SK-N-SH (cell line): ENCODE data around the gene RNF150. TPM values are rescaled to one million over a fixed set of nuclear protein-coding genes. Genes with fewer than 3 reads are reported as not detected.

Source experiments
- CTCF ChIA-PET: fragments of 300-600, 350-600 bp; formaldehyde crosslinking; extraction: SDS; loops from one replicate; lab custom pipeline; 2021; lab: Yijun Ruan, JAX
- POLR2A ChIA-PET: fragments of 350-600 bp; sonication (Branson Sonifier 250); formaldehyde crosslinking; extraction: SDS; loops from one replicate; lab custom pipeline; 2020; ENCODE audit warnings: antibody characterized with exemption, inconsistent platforms; lab: Yijun Ruan, JAX
- DNase-seq: peaks from one replicate; pipeline ENCODE4 v3.0.0; 2012
- H2AFZ ChIP-seq: fragments of 200-600 bp; sonication (generic); 2 replicates; pipeline ENCODE4 v1.8.1; 2016; ENCODE audit warnings: antibody characterized with exemption, mild to moderate bottlenecking, low read depth
- H3F3A ChIP-seq: fragments of 200-600 bp; sonication (generic); replicated peaks from 2 replicates; pipeline ENCODE3; 2016; ENCODE audit warnings: antibody characterized with exemption, mild to moderate bottlenecking; ENCODE audit not compliant: insufficient read depth
- H3K27ac ChIP-seq, 2 experiments: fragments of 200-500 bp in 1 of 2; fragments of 200-600 bp in 1 of 2; sonication (Bioruptor generic) in 1 of 2; sonication (generic), shearing (Covaris generic) in 1 of 2; 2 replicates each; pipeline versions ENCODE4 v1.5.1 to v1.6.1; 2014 to 2016; ENCODE audit warnings: low read depth in 2 of 2, inconsistent platforms in 1 of 2, low read length in 1 of 2, mild to moderate bottlenecking in 1 of 2, mixed read lengths in 1 of 2
- H3K27me3 ChIP-seq: fragments of 200-600 bp; sonication (generic), shearing (Covaris generic); 2 replicates; pipeline ENCODE4 v1.6.1; 2016; ENCODE audit warnings: mixed run types; ENCODE audit not compliant: insufficient read depth
- H3K36me3 ChIP-seq, 2 experiments: fragments of 200-500 bp in 1 of 2; fragments of 200-600 bp in 1 of 2; sonication (Bioruptor generic) in 1 of 2; sonication (generic) in 1 of 2; replicated peaks in 1 of 2; 2 replicates each; pipeline versions ENCODE3 to v1.5.1; 2014 to 2016; ENCODE audit warnings: low read length in 1 of 2, mild to moderate bottlenecking in 1 of 2; ENCODE audit not compliant: insufficient read depth in 2 of 2, control insufficient read depth in 1 of 2
- H3K4me1 ChIP-seq, 2 experiments: fragments of 200-500 bp in 1 of 2; fragments of 200-600 bp in 1 of 2; sonication (Bioruptor generic) in 1 of 2; sonication (generic), shearing (Covaris generic) in 1 of 2; 2 replicates each; pipeline versions ENCODE4 v1.5.1 to v1.6.1; 2014 to 2016; ENCODE audit warnings: low read depth in 1 of 2, low read length in 1 of 2, mixed run types in 1 of 2; ENCODE audit not compliant: insufficient read depth in 2 of 2, control insufficient read depth in 1 of 2
- H3K4me2 ChIP-seq: fragments of 200-600 bp; sonication (generic), shearing (Covaris generic); 2 replicates; pipeline ENCODE4 v1.6.1; 2017; ENCODE audit warnings: mixed run types
- H3K4me3 ChIP-seq, 2 experiments: fragments of 200-500 bp in 1 of 2; fragments of 200-600 bp in 1 of 2; sonication (Bioruptor generic) in 1 of 2; sonication (generic), shearing (Covaris generic) in 1 of 2; 2 replicates each; pipeline versions ENCODE4 v1.5.1 to v1.8.1; 2014 to 2016; ENCODE audit warnings: low read depth in 2 of 2, inconsistent platforms in 1 of 2, low read length in 1 of 2, mild to moderate bottlenecking in 1 of 2, mixed read lengths in 1 of 2, moderate library complexity in 1 of 2
- H3K79me2 ChIP-seq: fragments of 200-600 bp; sonication (generic); 2 replicates; pipeline ENCODE4 v1.8.1; 2017; ENCODE audit warnings: mild to moderate bottlenecking; ENCODE audit not compliant: insufficient read depth
- H3K9ac ChIP-seq: fragments of 200-600 bp; sonication (generic); 2 replicates; pipeline ENCODE4 v1.6.1; 2017; ENCODE audit warnings: mixed run types
- H3K9me2 ChIP-seq: fragments of 200-600 bp; sonication (generic); 2 replicates; pipeline ENCODE4 v1.6.1; 2017; ENCODE audit warnings: mixed run types
- H3K9me3 ChIP-seq: fragments of 200-600 bp; sonication (generic); 2 replicates; pipeline ENCODE4 v1.6.1; 2017; ENCODE audit warnings: mixed run types, mild to moderate bottlenecking, moderate library complexity
- H4K20me1 ChIP-seq: fragments of 200-600 bp; sonication (generic); 2 replicates; pipeline ENCODE4 v1.6.1; 2017; ENCODE audit warnings: mild to moderate bottlenecking, mixed run types; ENCODE audit not compliant: insufficient read depth
- CHD2 ChIP-seq: fragments of 150-350 bp; IDR thresholded peaks from 2 replicates; pipeline ENCODE4 v1.6.1; 2018; ENCODE audit warnings: low read length; ENCODE audit not compliant: partially characterized antibody
- EP300 ChIP-seq, 2 experiments: IDR thresholded peaks; 2 replicates each; pipeline versions ENCODE4 v1.4.0 to v1.6.1; 2012; ENCODE audit warnings: borderline replicate concordance in 1 of 2, low read depth in 1 of 2, low read length in 1 of 2
- FOXJ3 ChIP-seq: sonication (generic); formaldehyde crosslinking; IDR thresholded peaks from 2 replicates; pipeline ENCODE4 v1.5.1; 2020; ENCODE audit warnings: mild to moderate bottlenecking, missing genetic modification reagents
- FOXM1 ChIP-seq: IDR thresholded peaks from 2 replicates; pipeline ENCODE4 v1.4.0; 2012; ENCODE audit warnings: low read depth, mild to moderate bottlenecking
- GATA2 ChIP-seq: sonication (generic); formaldehyde crosslinking; IDR thresholded peaks from 2 replicates; pipeline ENCODE4 v1.5.0; 2020; ENCODE audit warnings: mild to moderate bottlenecking, missing genetic modification reagents
- JUND ChIP-seq: IDR thresholded peaks from 2 replicates; pipeline ENCODE4 v1.4.0; 2012
- NFIC ChIP-seq: IDR thresholded peaks from 2 replicates; pipeline ENCODE4 v1.4.0; 2012; ENCODE audit warnings: borderline replicate concordance
- PBX3 ChIP-seq: IDR thresholded peaks from 2 replicates; pipeline ENCODE4; 2012
- RAD21 ChIP-seq: IDR thresholded peaks from 2 replicates; pipeline ENCODE4 v1.6.1; 2012; ENCODE audit warnings: mild to moderate bottlenecking, low read length
- RCOR1 ChIP-seq: fragments of 150-350 bp; IDR thresholded peaks from 2 replicates; pipeline ENCODE4 v1.6.1; 2017; ENCODE audit warnings: antibody characterized with exemption, low read length
- TAF1 ChIP-seq: IDR thresholded peaks from 2 replicates; pipeline ENCODE4 v1.6.1; 2012; ENCODE audit warnings: low read depth, mild to moderate bottlenecking, low read length, moderate library complexity, borderline replicate concordance
- TCF12 ChIP-seq: IDR thresholded peaks from 2 replicates; pipeline ENCODE4 v1.4.0; 2012
- TEAD4 ChIP-seq: IDR thresholded peaks from 2 replicates; pipeline ENCODE4 v1.4.0; 2012; ENCODE audit warnings: mild to moderate bottlenecking, borderline replicate concordance; ENCODE audit not compliant: insufficient read depth
- ZBTB33 ChIP-seq: IDR thresholded peaks from 2 replicates; pipeline ENCODE4 v1.4.0; 2012; ENCODE audit warnings: low read depth, borderline replicate concordance
- WGBS: methylation state at CpG from one replicate; pipeline ENCODE4 v1.1.6; 2017; ENCODE audit warnings: low lambda C conversion rate; 5-methylcytosine and 5-hydroxymethylcytosine counted together
- polyA plus RNA-seq, 3 experiments: library from polyadenylated mRNA; depleted of rRNA; stranded (reverse); fragments of >200 nt; gene quantifications; 2 replicates each; pipeline ENCODE4 v1.2.3, GENCODE V29; 2012
- TF ChIP-seq, protein P1 (sequence below): fragments of 150-350 bp; IDR thresholded peaks from 2 replicates; pipeline ENCODE4 v1.6.1; 2017; ENCODE audit warnings: antibody characterized with exemption, low read length, low read depth, borderline replicate concordance

RNF150 gene
- polyA plus RNA-seq, 1 of the 3 experiments (the other 2 are of a cell fraction): 5.8 TPM

DNA sequence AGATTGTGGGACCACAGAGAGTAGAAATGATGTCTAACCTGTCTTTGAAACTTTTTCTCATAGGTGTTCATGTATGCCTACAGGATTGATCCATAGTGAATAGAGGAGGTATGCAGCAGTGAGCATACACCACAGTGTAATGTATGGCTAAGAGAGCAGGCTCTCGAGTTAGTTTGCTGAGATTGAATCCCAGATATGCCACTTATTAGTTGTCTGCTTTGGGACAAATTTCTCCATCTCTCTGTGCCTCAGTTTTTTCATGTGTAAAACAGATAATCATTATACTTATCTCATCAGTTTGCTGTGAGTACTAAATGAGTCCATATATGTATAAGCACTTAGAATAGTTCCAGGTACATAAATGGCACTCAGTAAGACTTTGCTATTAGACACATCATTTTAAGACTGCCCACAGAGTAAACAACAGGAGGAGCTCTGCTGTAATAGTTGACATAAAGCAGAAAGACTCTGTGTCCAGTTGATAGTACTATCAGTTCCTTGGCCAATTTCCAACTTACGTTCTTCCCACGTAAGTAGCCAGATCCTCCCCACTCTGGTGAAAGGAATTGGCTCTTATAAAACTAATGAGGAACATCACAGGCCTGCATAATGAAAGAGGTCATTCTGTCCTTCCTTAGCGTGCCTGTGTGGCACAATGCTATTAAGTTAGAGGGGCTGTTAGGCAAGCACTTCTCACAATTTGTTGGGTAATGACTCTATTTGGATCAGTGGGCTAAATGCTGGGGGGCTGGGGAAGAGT, 20.7 kb upstream of the RNF150 start:
- peaks cover 0 to 14% of the 10 kb centered on the region in 2 experiments; a peak in 2 of 4 replicates for H3K4me1 ChIP-seq
- peak; percentile 50 for DNase-seq
- H3K9me2 ChIP-seq: no peaks in the 10 kb centered on the region
- no peaks in the 10 kb centered on the region for H3K9me3 ChIP-seq
- CTCF ChIA-PET: interaction anchor here (0.7 to 1.8 kb wide), 5 partner anchors 19 to 137 kb away, joined by 3 to 4 read pairs (median 3); partner anchors contain the start of gene RNF150
- no peaks in the 10 kb centered on the region for H3K36me3 ChIP-seq
- 39% methylated on average over 4 of the region's 4 CpGs for WGBS
- peaks cover 4% of the 10 kb centered on the region for H3F3A ChIP-seq
- TF ChIP-seq CHD2 (peak; percentile 40), TCF12 (peak; percentile 19; the same call in 1 of the 2 replicates), FOXJ3 (CRISPR knock-in tag) (peak; percentile 53; the same call in 1 of the 2 replicates), EP300 (IDR thresholded peaks at IDR 0.05; ENCODE audit: borderline replicate concordance in 1 of 2, low read depth in 1 of 2, low read length in 1 of 2) (peak in 1 of 2 experiments; percentile 83; a peak in 2 of 4 replicates), NFIC (peak; percentile 23; the same call in 1 of the 2 replicates), FOXM1 (no peak), GATA2 (CRISPR knock-in tag) (peak; percentile 62), JUND (no peak), TAF1 (no peak), RCOR1 (peak; percentile 65), RAD21 (peak; percentile 19; the same call in 1 of the 2 replicates)
- TF ChIP-seq, protein P1, sequence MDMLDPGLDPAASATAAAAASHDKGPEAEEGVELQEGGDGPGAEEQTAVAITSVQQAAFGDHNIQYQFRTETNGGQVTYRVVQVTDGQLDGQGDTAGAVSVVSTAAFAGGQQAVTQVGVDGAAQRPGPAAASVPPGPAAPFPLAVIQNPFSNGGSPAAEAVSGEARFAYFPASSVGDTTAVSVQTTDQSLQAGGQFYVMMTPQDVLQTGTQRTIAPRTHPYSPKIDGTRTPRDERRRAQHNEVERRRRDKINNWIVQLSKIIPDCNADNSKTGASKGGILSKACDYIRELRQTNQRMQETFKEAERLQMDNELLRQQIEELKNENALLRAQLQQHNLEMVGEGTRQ: no peak
- TF ChIP-seq, all 33 proteins: peak for 8
- Histone ChIP-seq H3K27ac (peak overlapping the region in 1 of 2 experiments; percentile 68; a peak in 2 of 4 replicates), H3K4me2 (no peak overlapping the region), H4K20me1 (no peaks in the 10 kb centered on the region), H3K27me3 (no peaks in the 10 kb centered on the region), H3K9ac (no peak overlapping the region), H3K79me2 (no peaks in the 10 kb centered on the region), H2AFZ (no peak overlapping the region), H3K4me3 (no peak overlapping the region)
- POLR2A ChIA-PET: interaction anchor here (1.1 kb wide), 1 partner anchor 967 kb away, joined by 3 read pairs; no protein-coding TSS in a partner anchor

DNA sequence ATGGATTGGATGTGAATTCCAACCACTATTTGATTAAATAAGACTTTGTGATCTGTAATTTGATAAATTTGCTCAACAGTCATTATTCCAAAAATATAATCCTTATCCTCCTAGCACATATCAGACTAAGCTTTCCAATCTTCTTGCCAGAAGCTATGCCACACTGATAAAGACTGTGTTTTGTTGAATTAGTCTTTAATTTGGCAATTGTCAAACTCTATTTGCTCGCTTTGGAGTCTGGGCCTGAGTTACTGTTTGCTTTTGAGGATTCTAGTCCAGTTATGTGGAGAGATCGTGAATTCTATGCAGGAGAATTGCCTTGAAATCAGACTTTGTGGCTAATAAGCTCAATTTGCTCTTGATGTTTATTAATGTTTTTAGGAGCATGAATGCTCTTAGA, 10.9 kb upstream of the RNF150 start:
- no peaks in the 10 kb centered on the region for H4K20me1 ChIP-seq
- H3K9me2 ChIP-seq: no peaks in the 10 kb centered on the region
- no peaks in the 10 kb centered on the region for H3K79me2 ChIP-seq
- no peaks in the 10 kb centered on the region for H3K27me3 ChIP-seq
- POLR2A ChIA-PET: no interaction called here
- DNase-seq: no peak
- H3K9ac ChIP-seq: no peak overlapping the region
- H3F3A ChIP-seq: no peaks in the 10 kb centered on the region
- CTCF ChIA-PET: interaction anchor here (1.0 to 5.1 kb wide), 2 partner anchors 10 to 122 kb away, joined by 3 to 32 read pairs; partner anchors contain the start of gene RNF150
- no peak overlapping the region for H3K4me3 ChIP-seq
- peaks cover 2 to 7% of the 10 kb centered on the region in 2 experiments; a peak in 2 of 4 replicates for H3K4me1 ChIP-seq
- H3K4me2 ChIP-seq: no peak overlapping the region
- H3K36me3 ChIP-seq: no peaks in the 10 kb centered on the region
- no peaks in the 10 kb centered on the region for H3K9me3 ChIP-seq
- H3K27ac ChIP-seq: no peak overlapping the region; a peak in 1 of 4 replicates
- no peak overlapping the region for H2AFZ ChIP-seq
- TF ChIP-seq ZBTB33 (no peak), TEAD4 (no peak), TCF12 (no peak), TAF1 (no peak), PBX3 (no peak), GATA2 (CRISPR knock-in tag) (peak; percentile 60)
- TF ChIP-seq, all 33 proteins: peak for 1
- 74% methylated on average over 2 of the region's 2 CpGs for WGBS
